Hematopoietic multipotent progenitor cell treated with erythropoietin and hydrocortisone succinate and interleukin-3 and kit ligand, for 17 days (in vitro differentiated cells): ENCODE data around the gene RABL6.
"Not testable (repeated sequence)": the region's sequence is repeated elsewhere in the genome, so short reads cannot be mapped to it uniquely, and the experiment has no call there.

Source experiments
- DNase-seq: peaks from one replicate; pipeline ENCODE4 v3.0.0-alpha.2; 2015; ENCODE audit warnings: low spot score

RABL6 gene

DNA sequence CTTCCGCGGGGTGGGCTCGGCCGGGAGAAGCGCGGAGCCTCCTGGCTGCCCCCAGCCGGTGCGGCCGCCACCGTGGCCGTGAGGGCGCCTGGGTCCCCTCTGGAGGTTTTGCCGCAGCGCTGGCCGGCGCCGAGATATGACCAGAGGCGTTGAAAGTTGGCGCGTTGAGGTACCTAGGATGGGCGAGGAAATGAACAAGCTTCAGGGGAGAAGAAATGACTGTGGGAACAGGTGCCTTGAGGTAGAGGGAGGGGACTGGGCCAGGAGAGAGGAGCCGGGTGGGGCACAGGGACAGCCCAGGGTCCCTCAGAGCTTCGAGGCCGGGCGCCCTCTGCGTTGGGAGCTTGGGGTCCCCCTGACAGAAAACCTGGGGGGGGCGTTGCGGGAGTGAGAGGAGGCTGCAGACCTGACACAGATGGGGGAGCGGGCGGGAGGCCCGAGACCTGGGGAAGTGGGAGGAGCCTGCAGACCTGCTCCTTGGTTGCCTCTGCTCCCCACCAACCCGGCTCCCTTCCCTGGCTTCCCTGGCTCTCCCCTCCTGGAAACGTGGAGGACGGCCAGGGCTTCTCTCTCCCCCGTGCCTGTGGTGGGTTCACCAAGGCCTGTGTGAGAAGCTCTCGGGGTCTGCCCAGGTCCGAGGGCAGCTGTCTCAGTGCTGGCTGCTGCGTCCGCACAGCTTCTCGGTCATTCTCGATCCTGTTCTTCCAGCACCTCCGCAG, 14.2 kb downstream of the RABL6 start:
- DNase-seq = no peak

- DNase-seq = no peak
Observed at GRCh38 chr9:136823136-136824046, 15.6 kb downstream of the RABL6 start.

- DNase-seq = no peak
Observed at GRCh38 chr9:136824496-136825225, 16.9 kb downstream of the RABL6 start.

- no peak for DNase-seq
Observed at GRCh38 chr9:136825295-136826187, 17.8 kb downstream of the RABL6 start.

DNA sequence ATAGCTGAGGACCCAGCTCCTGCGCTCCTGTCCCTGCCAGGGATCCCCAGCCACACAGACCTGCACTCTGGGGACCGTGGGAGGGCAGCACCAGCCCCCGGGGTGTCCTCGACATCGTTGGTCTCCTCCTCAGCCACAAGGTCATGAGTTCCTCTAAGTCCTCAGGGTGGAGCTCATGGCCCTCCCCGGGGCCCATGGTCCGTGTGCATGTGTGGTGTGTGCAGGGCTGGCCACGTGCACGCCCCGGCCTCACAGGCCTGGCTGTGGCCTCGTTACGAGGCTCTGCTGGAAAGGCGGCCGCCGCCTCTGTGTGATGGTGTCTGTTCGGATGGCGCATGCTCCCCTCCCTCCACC, 18.4 kb downstream of the RABL6 start:
- no peak for DNase-seq

DNA sequence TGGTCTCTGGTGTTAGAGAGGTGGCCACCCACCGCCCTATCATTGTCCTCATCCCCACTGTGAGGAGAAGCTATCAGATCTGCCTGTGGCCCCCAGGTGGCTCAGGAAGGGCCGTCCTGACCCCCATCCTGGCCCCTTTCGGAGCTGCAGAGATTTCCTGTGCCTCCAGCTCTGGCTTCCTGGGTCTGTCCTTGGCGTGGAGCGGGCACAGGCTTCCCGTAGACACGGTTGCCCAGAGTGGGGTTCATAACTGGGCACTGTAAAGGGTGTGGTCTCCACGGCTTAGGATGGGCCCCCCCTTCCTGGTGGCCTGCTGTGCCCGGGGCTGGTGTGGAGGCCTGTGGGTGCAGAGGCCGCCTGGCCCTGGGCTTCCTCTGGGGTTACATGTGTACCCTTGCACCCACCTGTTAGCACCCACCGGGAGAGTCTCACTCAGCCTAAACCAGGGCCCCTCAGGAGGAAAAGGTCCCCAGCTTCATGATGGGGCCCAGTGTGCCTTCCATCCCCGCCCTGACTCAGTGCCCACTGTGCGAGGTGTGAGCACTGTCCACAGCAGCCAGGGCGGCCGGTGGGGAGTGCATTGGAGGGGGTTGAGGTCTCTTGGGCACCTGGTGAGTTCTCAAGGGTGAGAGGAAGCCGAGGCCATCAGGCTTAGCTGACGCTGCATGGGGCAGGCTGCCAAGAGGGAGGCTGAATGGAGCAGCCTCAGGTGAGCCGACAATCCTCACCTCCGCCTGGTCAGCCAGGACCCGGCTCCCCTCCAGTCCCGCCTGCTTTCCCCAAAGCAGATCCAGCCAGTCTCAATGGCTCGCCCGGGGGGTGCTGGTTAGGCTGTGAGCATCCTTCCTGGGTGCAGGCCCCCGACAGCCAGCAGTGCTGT, 19.2 kb downstream of the RABL6 start:
- DNase-seq = no peak

GRCh38 chr9:136827794-136828473, 20.2 kb downstream of the RABL6 start:
- no peak for DNase-seq

GRCh38 chr9:136828474-136829140, 20.9 kb downstream of the RABL6 start:
- no peak for DNase-seq

DNA sequence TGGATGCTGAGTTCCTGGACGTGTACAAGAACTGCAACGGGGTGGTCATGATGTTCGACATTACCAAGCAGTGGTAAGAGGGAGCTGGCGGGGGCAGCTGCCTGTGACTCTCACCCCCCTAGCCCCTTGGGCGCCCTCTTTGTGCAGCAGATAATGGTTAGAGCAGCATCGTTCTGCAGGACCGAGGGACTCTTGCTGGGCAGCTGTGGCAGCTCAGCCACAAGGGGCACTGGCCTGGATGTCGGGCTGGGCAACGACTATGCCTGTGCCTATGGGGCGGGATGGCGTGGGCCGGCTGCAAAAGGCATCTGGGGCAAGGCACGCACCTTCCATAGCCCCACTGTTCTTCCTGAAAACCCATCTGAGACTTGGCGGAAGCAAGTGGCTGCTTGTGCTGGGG, 21.7 kb downstream of the RABL6 start:
- DNase-seq = no peak

DNA sequence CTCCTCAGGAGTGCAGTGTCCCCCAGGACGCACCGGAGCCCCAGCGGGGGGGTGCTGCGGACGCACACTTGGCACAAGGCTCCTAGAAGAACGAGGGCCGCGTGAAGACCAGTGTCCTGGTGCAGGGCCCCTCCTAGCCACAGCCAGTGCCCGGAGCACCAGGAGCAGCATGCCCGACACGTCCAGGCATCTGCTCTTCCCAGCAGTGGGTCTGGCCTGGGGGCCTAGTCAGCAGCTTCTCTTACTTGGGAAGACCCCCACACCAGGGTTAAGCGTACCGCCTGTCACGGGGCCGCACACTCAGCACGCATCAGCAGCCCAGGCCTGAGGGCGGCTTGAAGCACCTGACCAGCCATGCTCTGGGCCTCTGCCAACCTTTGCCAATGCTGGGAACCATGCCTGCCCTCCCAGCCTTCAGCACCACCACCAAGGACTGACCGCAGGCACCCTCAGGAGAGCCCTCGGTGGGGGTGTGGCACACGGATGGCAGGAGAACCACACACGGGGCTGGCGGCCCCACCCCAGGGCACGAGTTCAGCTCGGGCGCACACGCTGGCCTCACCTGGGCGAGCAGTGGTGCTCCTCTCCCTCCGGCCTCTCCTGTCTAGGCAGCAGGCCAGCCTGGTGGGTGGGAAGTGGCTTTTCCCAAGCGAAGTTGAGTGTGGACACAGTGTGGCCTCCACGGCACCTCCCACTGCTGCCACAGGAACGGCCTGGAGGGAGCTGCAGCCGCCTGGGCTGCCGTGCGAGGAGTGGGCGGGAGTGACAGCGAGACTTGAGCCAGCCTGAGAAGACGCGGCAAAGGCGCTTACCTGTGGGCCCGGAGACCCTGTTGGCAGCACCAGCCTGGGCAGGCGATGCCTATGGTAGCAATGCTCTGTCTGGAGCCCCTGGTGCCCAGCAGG, 22.5 kb downstream of the RABL6 start:
- no peak for DNase-seq

DNA sequence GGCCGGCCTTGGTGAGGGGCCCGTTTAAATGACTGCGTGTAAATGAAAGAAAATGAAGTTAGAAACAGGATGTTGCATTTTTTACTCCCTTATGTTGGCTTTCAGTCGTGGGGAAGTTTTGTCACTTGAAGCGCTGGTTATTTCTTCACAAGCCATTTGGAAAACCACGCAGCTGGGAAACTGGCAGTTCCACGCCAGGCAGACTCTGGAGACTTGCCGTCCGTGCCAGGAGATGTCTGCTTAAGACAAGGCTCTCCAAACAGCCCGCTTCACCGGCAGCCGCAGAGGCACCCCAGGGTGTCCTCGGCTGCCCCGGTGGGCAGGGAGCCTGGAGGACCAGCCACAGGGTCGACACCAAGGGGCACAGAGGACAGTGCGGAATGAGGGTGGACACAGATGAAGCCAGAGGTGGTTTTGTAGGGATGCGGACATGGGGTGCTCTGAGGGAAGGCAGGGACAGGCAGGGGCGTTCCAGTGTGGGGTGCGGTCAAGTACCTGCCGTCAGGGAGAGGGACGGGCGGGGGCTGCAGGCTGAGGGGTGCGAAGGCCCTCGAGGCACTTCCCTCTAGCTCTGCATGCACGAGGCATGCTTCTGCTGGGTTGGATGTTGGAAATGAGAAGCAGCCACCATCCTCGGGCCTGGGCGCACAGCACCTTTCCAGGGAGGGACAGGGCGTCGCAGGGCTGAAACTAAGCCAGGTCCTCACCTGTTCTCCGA, 23.4 kb downstream of the RABL6 start:
- DNase-seq = no peak

DNA sequence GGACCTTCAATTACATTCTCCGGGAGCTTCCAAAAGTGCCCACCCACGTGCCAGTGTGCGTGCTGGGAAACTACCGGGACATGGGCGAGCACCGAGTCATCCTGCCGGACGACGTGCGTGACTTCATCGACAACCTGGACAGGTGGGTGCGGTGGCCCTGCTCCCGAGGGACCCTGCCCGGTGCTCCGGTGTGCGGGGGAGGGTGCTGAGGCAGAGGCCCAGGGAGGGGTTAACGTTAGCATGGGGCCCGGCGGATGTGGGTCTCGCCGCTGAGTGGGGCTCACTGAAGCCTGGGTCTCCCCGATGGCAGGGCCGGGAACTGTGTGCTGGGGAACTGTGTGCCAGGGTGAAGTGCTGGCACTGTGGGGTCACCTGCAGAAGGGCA, 24.0 kb downstream of the RABL6 start:
- DNase-seq = no peak

DNA sequence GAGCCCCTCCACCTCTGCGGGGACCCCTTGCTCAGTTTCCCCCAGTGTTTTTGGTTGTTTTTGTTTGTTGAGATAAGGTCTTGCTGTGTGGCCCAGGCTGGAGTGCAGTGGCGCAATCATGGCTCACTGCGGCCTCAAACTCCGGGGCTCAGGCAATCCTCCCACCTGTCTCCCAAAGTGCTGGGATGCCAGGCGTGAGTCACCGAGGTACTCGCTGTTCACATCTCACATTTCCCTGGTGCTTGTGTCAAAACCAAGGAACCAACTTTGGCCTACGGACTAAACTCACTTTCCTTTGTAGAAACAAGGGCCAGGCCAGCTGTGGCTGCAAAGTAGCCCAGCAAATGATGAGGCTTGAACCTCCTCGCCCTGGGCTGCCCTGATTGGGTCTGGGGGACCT, 24.8 kb downstream of the RABL6 start:
- no peak for DNase-seq

DNA sequence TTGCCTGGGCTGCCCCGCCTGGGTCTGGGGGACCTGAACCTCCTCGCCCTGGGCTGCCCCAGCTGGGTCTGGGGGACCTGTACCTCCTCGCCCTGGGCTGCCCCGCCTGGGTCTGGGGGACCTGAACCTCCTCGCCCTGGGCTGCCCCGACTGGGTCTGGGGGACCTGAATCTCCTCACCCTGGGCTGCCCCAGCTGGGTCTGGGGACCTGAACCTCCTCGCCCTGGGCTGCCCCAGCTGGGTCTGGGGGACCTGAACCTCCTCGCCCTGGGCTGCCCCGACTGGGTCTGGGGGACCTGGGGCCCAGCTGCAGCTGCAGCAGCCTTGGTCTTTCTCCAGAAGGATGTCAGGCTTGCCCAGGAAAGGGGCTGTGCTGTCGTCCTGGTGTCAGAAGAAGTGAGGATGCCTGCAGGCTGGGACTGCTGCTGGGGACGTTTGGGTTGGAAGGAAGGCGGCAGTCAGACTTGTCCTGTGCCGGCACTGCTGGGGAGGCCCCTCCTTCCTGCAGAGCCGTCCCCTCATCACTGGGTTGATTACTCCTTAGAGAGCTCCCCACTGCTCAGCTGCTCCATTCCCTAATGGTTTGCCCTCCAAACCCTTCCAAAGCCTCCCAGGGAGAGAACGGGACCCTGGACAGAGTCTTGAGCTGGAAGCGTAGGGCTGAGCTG, 25.8 kb downstream of the RABL6 start:
- not testable (repeated sequence) for DNase-seq

DNA sequence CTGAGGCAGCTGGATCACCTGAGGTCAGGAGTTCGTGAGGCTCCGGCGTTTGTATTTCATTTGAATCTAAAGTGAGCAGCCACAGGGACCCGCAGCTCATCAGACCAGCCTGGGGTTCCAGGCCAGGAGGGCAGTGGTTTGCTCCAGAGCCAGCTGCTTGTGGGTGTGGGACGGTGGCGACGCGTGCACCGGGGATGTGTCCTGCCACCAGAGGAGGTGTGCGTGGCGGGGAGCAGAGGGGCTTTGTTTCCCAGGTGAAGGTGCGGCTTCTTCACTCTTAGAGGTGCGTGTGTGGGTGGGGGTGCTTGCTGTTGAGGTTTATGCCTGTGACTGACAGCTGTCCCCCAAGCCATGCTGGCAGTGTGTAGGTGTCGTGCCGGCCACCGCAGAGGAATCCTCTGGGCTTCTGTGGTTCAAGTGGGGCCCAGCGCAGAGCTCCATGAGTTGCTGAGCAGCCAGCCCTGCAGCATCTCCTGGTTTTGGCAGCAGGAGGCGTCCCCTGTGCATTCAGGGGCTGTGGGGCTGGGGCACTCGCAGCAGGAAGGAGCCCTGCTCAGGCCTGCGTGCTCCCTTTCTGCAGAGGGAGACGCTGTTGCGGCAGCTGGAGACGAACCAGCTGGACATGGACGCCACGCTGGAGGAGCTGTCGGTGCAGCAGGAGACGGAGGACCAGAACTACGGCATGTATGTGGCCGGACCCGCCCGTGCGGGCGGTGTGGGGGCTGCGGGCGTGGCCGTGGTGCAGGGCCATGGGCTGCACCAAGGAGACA, 27.6 kb downstream of the RABL6 start:
- DNase-seq = no peak
